ENCODE results near the gene MPC1. TPM values are rescaled to one million over a fixed set of nuclear protein-coding genes. Genes with fewer than 3 reads are reported as not detected.

Gene MPC1
- total and polyA plus RNA-seq, 2 donors (not counting 3 experiments of a cell fraction or from before 2014, with no cell fraction given), result 15.5 to 17.5 TPM

DNA sequence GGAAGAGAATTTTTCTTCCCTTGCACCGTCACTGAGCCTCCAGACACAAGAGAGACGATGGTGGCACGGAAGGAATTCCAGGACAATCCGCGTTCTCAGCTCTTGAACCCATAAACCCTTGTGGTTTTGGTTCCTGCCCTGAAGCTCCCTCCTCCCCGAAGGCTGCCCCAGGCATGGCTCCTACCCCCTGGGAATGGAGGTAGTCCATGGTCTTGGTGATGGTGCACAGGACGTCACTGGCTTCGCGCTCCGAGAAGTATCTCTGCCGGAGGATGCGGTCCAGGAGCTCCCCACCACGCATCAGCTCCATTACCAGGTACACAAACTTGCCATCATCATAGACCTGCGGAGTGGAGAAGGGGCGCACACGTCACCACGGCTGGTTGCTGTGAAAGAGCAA lies 47.5 kb upstream of the MPC1 start:
- intact Hi-C loops (cut with micrococcal nuclease), result no loop called here
- no peak for FAIRE-seq
- dilution Hi-C loops (cut with MboI; ENCODE audit: extremely low pct_ligation_motif_present, low sequenced_read_pairs), result no loop called here

More for the DNA sequence above, 47.5 kb upstream of the MPC1 start:
- Histone ChIP-seq H3K36me3 (ENCODE audit: control insufficient read depth in 2 of 2, extremely low read depth in 1 of 2, insufficient read depth in 2 of 2, low read length in 2 of 2) (peaks cover 0 to 13% of the 10 kb centered on the region in 2 experiments), H3K9ac (replicated peaks; ENCODE audit: extremely low read depth, insufficient read depth, low read length) (no peak overlapping the region), H3K27me3 (ENCODE audit: control insufficient read depth in 2 of 2, insufficient read depth in 2 of 2, low read length in 2 of 2) (no peaks in the 10 kb centered on the region), H4K20me1 (replicated peaks; ENCODE audit: control insufficient read depth, extremely low read depth, insufficient read depth, low read length) (no peaks in the 10 kb centered on the region), H3K27ac (ENCODE audit: insufficient read depth, low read depth, low read length) (no peak overlapping the region), H2AFZ (ENCODE audit: low read depth, low read length) (no peak overlapping the region), H3K4me2 (ENCODE audit: insufficient read depth, low read length) (no peak overlapping the region), H3K4me1 (ENCODE audit: control insufficient read depth, extremely low read depth, insufficient read depth, low read length) (no peaks in the 10 kb centered on the region), H3K4me3 (replicated peaks in 1 of 3; ENCODE audit: insufficient read depth in 1 of 3, low read depth in 1 of 3, low read length in 3 of 3) (no peak overlapping the region), H3K9me1 (replicated peaks; ENCODE audit: control insufficient read depth, extremely low read depth, insufficient read depth, low read length) (no peaks in the 10 kb centered on the region), H3K9me3 (replicated peaks; ENCODE audit: control insufficient read depth, insufficient read depth, low read length) (no peaks in the 10 kb centered on the region), H3K79me2 (ENCODE audit: control insufficient read depth, insufficient read depth, low read length) (no peaks in the 10 kb centered on the region)
- ChIA-PET POLR2A (no interaction called here), CTCF (interaction anchor here (1.5 kb wide), 1 partner anchor 30 kb away, joined by 3 read pairs; no protein-coding TSS in a partner anchor)
- no TSS peak for BruUV-seq (replicated peaks)
- DNase-seq (ENCODE audit: low read depth, low spot score), result no peak
- TF ChIP-seq CTCF (IDR thresholded peaks at IDR 0.05; ENCODE audit: extremely low read depth in 1 of 2, insufficient read depth in 1 of 2, low read depth in 1 of 2, low read length in 2 of 2), result no peak
- TF ChIP-seq MYC (IDR thresholded peaks at IDR 0.05; ENCODE audit: low read depth, low read length), result no peak
- no peak for TF ChIP-seq EZH2 (IDR thresholded peaks at IDR 0.05; ENCODE audit: borderline replicate concordance, low read depth, low read length, severe bottlenecking)
- TF ChIP-seq, protein P1, sequence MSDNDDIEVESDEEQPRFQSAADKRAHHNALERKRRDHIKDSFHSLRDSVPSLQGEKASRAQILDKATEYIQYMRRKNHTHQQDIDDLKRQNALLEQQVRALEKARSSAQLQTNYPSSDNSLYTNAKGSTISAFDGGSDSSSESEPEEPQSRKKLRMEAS (IDR thresholded peaks at IDR 0.05; ENCODE audit: insufficient read depth, insufficient read length), result no peak
- TF ChIP-seq FOS (IDR thresholded peaks at IDR 0.05; ENCODE audit: borderline replicate concordance, insufficient read depth, low read length), result no peak
- TF ChIP-seq POLR2AphosphoS5 (IDR thresholded peaks at IDR 0.05; ENCODE audit: insufficient read depth, low read depth, low read length), result no peak
